Measurements from ENCODE around the gene RARA.

- TF ChIP-seq CTCF (IDR thresholded peaks at IDR 0.05) = no peak
- no peak for TF ChIP-seq POLR2A (IDR thresholded peaks at IDR 0.05)
Measured at GRCh38 chr17:40268141-40268712, 40.8 kb upstream of the RARA start.

Data from right lobe of liver (tissue), 4 donors.